Tibial artery (tissue), 4 donors: ENCODE measurements around the gene CEACAM21.

Experiments used
- DNase-seq, 2 donors: peaks; one replicate each; pipeline ENCODE4 v3.0.0-alpha.2; 2019
- H3K27ac ChIP-seq, 2 donors: fragments of 200-600 bp; sonication (generic) in 1 of 2; 1 replicate in 1 of 2; 2 replicates in 1 of 2; pipeline ENCODE4 v1.5.1; 2018 to 2019; ENCODE audit warnings: mild to moderate bottlenecking in 1 of 2
- H3K27me3 ChIP-seq, 2 donors: fragments of 200-600 bp; sonication (generic) in 1 of 2; one replicate each; pipeline versions ENCODE4 v1.5.1 to v1.6.0; 2016 to 2019
- H3K36me3 ChIP-seq, 3 donors: fragments of 200-600 bp; sonication (generic) in 2 of 3; one replicate each; pipeline ENCODE4 v1.5.1; 2016 to 2019; ENCODE audit warnings: mild to moderate bottlenecking in 2 of 3
- H3K4me1 ChIP-seq, 4 donors: fragments of 200-600 bp; sonication (generic) in 2 of 4; 1 replicate in 3 of 4; 2 replicates in 1 of 4; pipeline ENCODE4 v1.5.1; 2016 to 2019
- H3K4me3 ChIP-seq, 2 donors: fragments of 200-600 bp; sonication (generic) in 1 of 2; 1 replicate in 1 of 2; 2 replicates in 1 of 2; pipeline ENCODE4 v1.5.1; 2018 to 2019; ENCODE audit warnings: mild to moderate bottlenecking in 2 of 2
- H3K9me3 ChIP-seq, 3 donors: fragments of 200-600 bp; sonication (generic) in 1 of 3; one replicate each; pipeline ENCODE4 v1.5.1; 2016 to 2019
- CTCF ChIP-seq, 2 experiments: fragments of 200-600 bp in 1 of 2; fragments of 450-650 bp in 1 of 2; IDR thresholded peaks; one replicate each; pipeline ENCODE4 v1.5.1; 2017 to 2019; ENCODE audit warnings: antibody characterized with exemption in 2 of 2, mild to moderate bottlenecking in 1 of 2, moderate library complexity in 1 of 2
- intact Hi-C: fragments of 100-400 bp; cut with DNase I; formaldehyde crosslinking; loops from one replicate; pipeline ENCODE4 v1.15.0; 2023; ENCODE audit warnings: low total_unique reads

Gene CEACAM21

GRCh38 chr19:41530761-41531301 lies 45.1 kb upstream of the CEACAM21 start:
- Histone ChIP-seq H3K27ac (peak overlapping the region in 1 of 2 donors; percentile 13), H3K4me1 (no peaks in the 10 kb centered on the region), H3K4me3 (no peak overlapping the region), H3K9me3 (no peaks in the 10 kb centered on the region), H3K36me3 (no peaks in the 10 kb centered on the region), H3K27me3 (no peaks in the 10 kb centered on the region)
- TF ChIP-seq CTCF (IDR thresholded peaks at IDR 0.05) = no peak
- intact Hi-C loops = no loop called here
- peak in 1 of 2 donors; percentile 67 for DNase-seq

GRCh38 chr19:41531438-41532311 lies 44.3 kb upstream of the CEACAM21 start:
- peak; percentile 74 to 76 for DNase-seq
- intact Hi-C loops = no loop called here
- no peaks in the 10 kb centered on the region for H3K9me3 ChIP-seq
- no peaks in the 10 kb centered on the region for H3K4me1 ChIP-seq
- no peak for TF ChIP-seq CTCF (IDR thresholded peaks at IDR 0.05)
- H3K36me3 ChIP-seq = no peaks in the 10 kb centered on the region
- peak overlapping the region in 1 of 2 donors; percentile 13 for H3K27ac ChIP-seq
- no peaks in the 10 kb centered on the region for H3K27me3 ChIP-seq
- no peak overlapping the region for H3K4me3 ChIP-seq

GRCh38 chr19:41532526-41532925 lies 43.4 kb upstream of the CEACAM21 start:
- no peak for DNase-seq
- H3K4me3 ChIP-seq = no peak overlapping the region
- H3K27me3 ChIP-seq = no peaks in the 10 kb centered on the region
- no peaks in the 10 kb centered on the region for H3K9me3 ChIP-seq
- no peaks in the 10 kb centered on the region for H3K4me1 ChIP-seq
- no peak overlapping the region for H3K27ac ChIP-seq
- no peaks in the 10 kb centered on the region for H3K36me3 ChIP-seq
- intact Hi-C loops = no loop called here
- no peak for TF ChIP-seq CTCF (IDR thresholded peaks at IDR 0.05)

GRCh38 chr19:41533671-41534215 lies 42.2 kb upstream of the CEACAM21 start:
- Histone ChIP-seq H3K9me3 (no peaks in the 10 kb centered on the region), H3K4me3 (no peak overlapping the region), H3K27ac (no peak overlapping the region), H3K36me3 (no peaks in the 10 kb centered on the region), H3K4me1 (no peaks in the 10 kb centered on the region), H3K27me3 (peaks cover 0 to 2% of the 10 kb centered on the region in 2 donors)
- intact Hi-C loops = no loop called here
- DNase-seq = no peak
- no peak for TF ChIP-seq CTCF (IDR thresholded peaks at IDR 0.05)

GRCh38 chr19:41535029-41535622 lies 40.8 kb upstream of the CEACAM21 start:
- intact Hi-C loops = no loop called here
- Histone ChIP-seq H3K27me3 (peaks cover 0 to 2% of the 10 kb centered on the region in 2 donors), H3K9me3 (no peaks in the 10 kb centered on the region), H3K36me3 (no peaks in the 10 kb centered on the region), H3K4me1 (no peaks in the 10 kb centered on the region), H3K4me3 (no peak overlapping the region), H3K27ac (no peak overlapping the region)
- DNase-seq = no peak
- TF ChIP-seq CTCF (IDR thresholded peaks at IDR 0.05) = no peak
